SK-N-MC (cell line): ENCODE measurements around the gene DYRK1B.

Experiments
- DNase-seq: peaks from one replicate; pipeline ENCODE4 v3.0.0-alpha.2; 2011; ENCODE audit warnings: low read depth, low spot score
- H3K27ac ChIP-seq: fragments of 200-600 bp; sonication (generic); 2 replicates; pipeline ENCODE4 v1.5.1; 2016; ENCODE audit warnings: mixed run types
- H3K36me3 ChIP-seq: fragments of 200-600 bp; sonication (generic); 2 replicates; pipeline ENCODE4 v1.6.1; 2017; ENCODE audit warnings: antibody characterized with exemption, low read length, mixed read lengths; ENCODE audit not compliant: insufficient read depth
- H3K4me3 ChIP-seq: fragments of 200-600 bp; sonication (generic); 2 replicates; pipeline ENCODE4 v1.5.1; 2016
- H3K9ac ChIP-seq: fragments of 200-600 bp; sonication (generic); 2 replicates; pipeline ENCODE4 v1.8.0; 2017; ENCODE audit warnings: mixed run types, mixed read lengths; ENCODE audit not compliant: insufficient read length
- H3K9me3 ChIP-seq: fragments of 200-600 bp; sonication (generic); 2 replicates; pipeline ENCODE4 v1.6.1; 2017; ENCODE audit warnings: low read depth, mild to moderate bottlenecking, antibody characterized with exemption, low read length, moderate library complexity, mixed read lengths
- EZH2 ChIP-seq: fragments of 200-600 bp; sonication (generic); IDR thresholded peaks from one replicate; pipeline ENCODE4 v1.6.1; 2017; ENCODE audit warnings: antibody characterized with exemption
- FOXP2 ChIP-seq: optimal IDR thresholded peaks from 2 replicates; pipeline ENCODE3; 2011; ENCODE audit warnings: mild to moderate bottlenecking, moderate library complexity; ENCODE audit not compliant: insufficient read depth; ENCODE audit errors: extremely low read length, control extremely low read depth
- POLR2AphosphoS5 ChIP-seq: IDR thresholded peaks from 2 replicates; pipeline ENCODE4 v1.6.1; 2012; ENCODE audit warnings: mild to moderate bottlenecking, low read depth, low read length, borderline replicate concordance

Gene DYRK1B

DNA sequence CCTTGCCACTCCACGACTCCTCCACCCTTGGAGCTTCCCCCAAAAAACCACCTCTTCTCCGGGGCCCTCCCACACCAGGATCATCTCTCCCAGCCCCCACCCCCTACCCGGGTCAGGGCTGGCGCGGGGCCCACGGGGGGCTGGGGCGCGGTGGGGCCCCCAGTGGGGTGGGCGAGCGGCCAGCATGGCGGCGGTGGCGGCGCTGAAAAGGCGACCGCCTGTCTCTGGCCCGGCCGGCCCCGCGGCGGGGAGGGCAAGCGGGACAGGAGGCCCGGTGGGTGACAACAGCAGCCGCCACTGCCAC is 850 bp downstream of the DYRK1B start:
- Histone ChIP-seq H3K4me3 (peak overlapping the region; percentile 100), H3K27ac (peak overlapping the region; percentile 42; the same call in 1 of the 2 replicates), H3K9ac (peak overlapping the region; percentile 70), H3K36me3 (peaks cover 69% of the 10 kb centered on the region), H3K9me3 (no peaks in the 10 kb centered on the region)
- no peak for DNase-seq
- no peak for TF ChIP-seq POLR2AphosphoS5
- TF ChIP-seq FOXP2 = no peak
- TF ChIP-seq EZH2 = no peak

DNA sequence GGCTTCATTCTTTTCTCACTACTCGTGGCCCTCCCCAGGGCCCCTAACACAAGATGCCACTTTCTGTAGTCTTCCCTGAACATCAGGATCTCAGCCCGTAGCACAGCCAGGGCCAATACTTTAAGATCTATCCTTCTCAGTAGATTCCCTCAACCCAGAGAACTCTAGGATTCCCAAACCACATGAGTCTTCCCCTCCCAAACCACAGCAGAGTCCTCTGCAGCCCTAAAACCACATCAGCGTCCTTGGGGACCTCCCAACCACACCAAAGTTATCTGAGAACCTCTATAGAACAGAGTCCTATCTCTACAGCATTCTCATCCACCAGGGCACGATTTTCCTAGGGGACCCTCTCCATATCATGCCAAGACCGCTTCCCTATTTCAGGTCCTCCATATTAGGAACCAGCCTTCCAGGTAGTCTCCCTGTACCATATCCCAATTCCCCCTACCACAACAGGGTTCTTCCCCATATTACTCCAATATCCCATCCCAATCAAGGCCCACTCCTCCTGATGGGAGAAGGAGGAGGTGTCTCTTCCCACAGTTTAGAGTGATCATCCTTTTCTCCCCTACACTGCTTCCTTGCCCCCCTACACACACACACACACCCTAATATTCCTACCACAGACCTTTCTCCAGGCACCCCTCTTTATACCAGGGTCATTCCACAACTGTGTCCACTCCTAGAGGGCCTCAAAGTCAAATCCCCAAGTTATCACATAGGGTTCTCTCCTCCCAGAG is 1.4 kb downstream of the DYRK1B start:
- Histone ChIP-seq H3K27ac (no peak overlapping the region; the same call in 1 of the 2 replicates), H3K9me3 (no peaks in the 10 kb centered on the region), H3K36me3 (peaks cover 69% of the 10 kb centered on the region), H3K9ac (peak overlapping the region; percentile 70), H3K4me3 (peak overlapping the region; percentile 100)
- DNase-seq = no peak
- TF ChIP-seq EZH2 (no peak), POLR2AphosphoS5 (no peak), FOXP2 (no peak)

DNA sequence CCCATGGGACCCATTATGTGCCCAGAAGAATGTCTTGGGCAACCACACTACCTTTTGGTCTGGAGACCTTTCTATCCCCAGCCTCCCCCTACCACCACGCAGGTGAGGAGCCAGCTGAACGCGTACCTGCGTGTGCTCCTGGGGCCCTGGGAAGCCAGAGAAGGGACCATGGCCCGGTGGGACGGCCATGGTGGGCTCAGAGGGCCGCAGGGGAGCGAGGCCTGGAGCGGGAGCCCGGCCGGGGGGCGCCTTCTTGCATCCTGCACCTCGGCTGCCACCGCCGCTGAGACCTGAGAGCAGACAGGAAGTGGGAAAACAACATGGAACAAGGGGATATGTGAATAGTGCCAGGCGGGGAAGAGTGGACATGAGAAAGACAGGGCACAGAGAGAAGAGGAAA is 2.3 kb downstream of the DYRK1B start:
- H3K27ac ChIP-seq = no peak overlapping the region
- no peak overlapping the region for H3K9ac ChIP-seq
- H3K9me3 ChIP-seq = no peaks in the 10 kb centered on the region
- H3K4me3 ChIP-seq = no peak overlapping the region
- TF ChIP-seq POLR2AphosphoS5 (no peak), EZH2 (no peak), FOXP2 (no peak)
- peaks cover 65% of the 10 kb centered on the region for H3K36me3 ChIP-seq
- no peak for DNase-seq

DNA sequence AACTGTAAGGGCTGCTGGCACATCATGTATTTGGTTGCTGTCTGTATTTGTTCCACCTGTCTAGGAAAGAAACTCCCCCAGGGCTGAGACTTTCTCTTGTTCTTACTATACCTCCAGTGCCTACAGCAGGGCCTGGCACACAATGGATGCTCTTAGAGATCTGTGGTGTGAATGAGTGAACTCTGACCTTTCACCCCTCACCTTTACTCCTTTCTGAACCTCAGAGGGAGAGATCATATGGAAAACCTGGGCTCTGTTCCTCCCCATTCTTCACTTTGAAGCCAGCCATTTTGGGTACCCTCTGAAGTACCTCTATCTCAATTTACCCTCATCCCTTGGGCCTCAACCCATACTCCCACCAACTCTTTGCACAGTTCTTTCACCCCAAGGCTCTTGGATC is 3.1 kb downstream of the DYRK1B start:
- no peak overlapping the region for H3K4me3 ChIP-seq
- TF ChIP-seq FOXP2 (no peak), POLR2AphosphoS5 (no peak), EZH2 (no peak)
- no peak for DNase-seq
- H3K36me3 ChIP-seq = peaks cover 61% of the 10 kb centered on the region
- no peak overlapping the region for H3K27ac ChIP-seq
- H3K9ac ChIP-seq = no peak overlapping the region
- H3K9me3 ChIP-seq = no peaks in the 10 kb centered on the region

DNA sequence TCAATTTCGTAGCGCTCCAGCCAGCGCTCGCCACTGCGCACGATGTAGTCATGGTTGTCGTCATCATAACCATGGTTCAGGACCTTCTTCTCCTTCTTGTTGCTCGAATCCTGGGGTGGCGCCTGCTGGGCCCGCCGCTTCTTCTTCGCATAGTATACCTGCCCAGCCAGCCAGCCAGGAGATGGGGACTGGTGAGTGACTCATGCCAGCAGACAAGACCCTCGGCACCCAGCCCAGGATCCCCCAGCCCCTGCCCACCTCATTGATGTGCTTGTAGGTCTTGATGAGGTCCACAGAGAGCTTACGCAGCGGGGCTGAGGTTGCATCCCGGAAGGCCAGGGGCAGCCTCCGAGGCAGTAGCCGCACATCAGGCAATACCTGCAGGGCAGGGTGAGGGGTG is 3.6 kb downstream of the DYRK1B start:
- no peak overlapping the region for H3K27ac ChIP-seq
- H3K9ac ChIP-seq = no peak overlapping the region
- DNase-seq = no peak
- H3K4me3 ChIP-seq = no peak overlapping the region
- TF ChIP-seq POLR2AphosphoS5 (no peak), FOXP2 (no peak), EZH2 (no peak)
- no peaks in the 10 kb centered on the region for H3K9me3 ChIP-seq
- peaks cover 61% of the 10 kb centered on the region for H3K36me3 ChIP-seq

DNA sequence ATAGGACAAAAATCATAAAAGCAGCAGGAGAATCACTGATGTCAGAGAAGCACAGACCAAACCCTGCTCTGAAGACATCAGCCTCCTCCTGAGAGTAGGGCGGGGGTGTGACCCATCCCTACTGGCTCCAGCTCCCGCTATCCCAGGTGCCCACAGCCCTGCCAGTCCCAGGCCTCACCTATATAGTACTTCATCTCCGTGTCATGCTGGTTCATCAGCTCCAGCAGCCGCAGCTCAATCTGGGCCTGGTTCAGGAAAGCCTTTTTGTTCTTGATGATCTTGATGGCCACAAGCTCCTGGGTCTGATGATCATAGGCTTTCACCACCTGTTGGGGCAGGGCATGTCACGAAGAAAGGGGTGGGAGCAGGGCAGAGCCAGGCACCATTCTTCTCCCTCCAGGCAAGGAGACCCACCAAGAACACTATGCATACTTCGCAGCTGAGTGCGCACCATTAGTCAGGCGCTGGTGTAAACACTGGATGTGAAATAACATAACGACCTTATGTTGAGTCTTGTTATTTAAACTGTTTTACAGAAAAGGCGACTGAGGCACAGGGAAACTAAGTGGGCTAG is 4.2 kb downstream of the DYRK1B start:
- Histone ChIP-seq H3K9me3 (no peaks in the 10 kb centered on the region), H3K4me3 (no peak overlapping the region), H3K36me3 (peaks cover 57% of the 10 kb centered on the region), H3K27ac (no peak overlapping the region), H3K9ac (no peak overlapping the region)
- no peak for DNase-seq
- no peak for TF ChIP-seq POLR2AphosphoS5
- no peak for TF ChIP-seq FOXP2
- TF ChIP-seq EZH2 = no peak

DNA sequence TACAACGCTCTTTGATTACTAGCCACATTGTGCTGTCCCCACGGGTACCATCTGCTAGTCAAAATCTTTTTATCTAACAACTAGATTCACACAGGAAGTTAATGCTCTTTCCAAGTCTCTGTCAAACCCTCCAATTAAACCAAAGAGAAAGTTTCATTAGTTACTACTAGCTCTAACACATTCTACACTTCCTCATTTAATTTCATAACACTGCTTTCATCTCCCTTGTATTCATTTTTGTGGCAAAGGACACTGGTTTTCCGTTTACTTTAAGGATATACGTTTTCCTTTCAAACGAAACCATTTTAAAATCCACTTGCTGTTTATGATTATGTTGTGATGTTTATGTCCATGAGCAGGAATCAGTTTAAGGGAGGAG is 5.3 kb downstream of the DYRK1B start:
- H3K27ac ChIP-seq = 0 out of 2 replicates have a peak overlapping the region, but pooled peaks have one; percentile 31
- no peak overlapping the region for H3K9ac ChIP-seq
- DNase-seq = no peak
- peaks cover 50% of the 10 kb centered on the region; the same call in 1 of the 2 replicates for H3K36me3 ChIP-seq
- no peaks in the 10 kb centered on the region for H3K9me3 ChIP-seq
- TF ChIP-seq EZH2 (no peak), FOXP2 (no peak), POLR2AphosphoS5 (no peak)
- H3K4me3 ChIP-seq = no peak overlapping the region

DNA sequence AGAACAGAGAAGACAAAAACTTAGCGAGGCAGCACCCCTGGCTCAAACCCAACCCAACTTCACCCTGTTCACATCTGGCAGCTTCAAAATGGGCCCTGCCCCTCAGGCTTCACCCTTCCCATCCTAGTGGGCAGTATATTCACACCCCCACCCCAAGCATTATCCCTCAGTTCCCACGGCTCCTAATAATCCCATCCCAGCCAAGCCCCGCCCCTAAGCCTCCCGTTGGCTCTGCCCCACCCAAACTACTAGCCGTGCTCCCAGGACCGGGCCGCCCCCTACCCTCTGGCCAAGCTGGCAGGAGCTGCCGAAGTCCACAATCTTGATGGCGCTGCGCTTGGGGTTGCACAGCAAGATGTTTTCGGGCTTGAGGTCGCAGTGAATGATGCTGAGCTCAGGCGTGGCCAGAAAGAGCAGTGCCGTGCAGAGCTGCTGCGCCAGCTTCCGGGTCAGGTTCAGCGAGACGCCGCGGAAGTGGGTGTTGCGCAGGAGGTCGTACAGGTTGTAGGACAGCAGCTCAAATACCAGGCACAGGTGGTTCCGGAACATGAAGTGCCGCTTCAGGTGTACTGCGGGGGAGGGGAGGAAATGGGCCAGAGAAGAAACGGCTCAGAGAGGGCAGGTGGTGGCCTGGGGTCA is 5.8 kb downstream of the DYRK1B start:
- H3K36me3 ChIP-seq = peaks cover 50% of the 10 kb centered on the region; the same call in 1 of the 2 replicates
- H3K9me3 ChIP-seq = no peaks in the 10 kb centered on the region
- TF ChIP-seq FOXP2 = no peak
- TF ChIP-seq EZH2 = no peak
- no peak for TF ChIP-seq POLR2AphosphoS5
- no peak for DNase-seq
- no peak overlapping the region for H3K27ac ChIP-seq
- H3K4me3 ChIP-seq = no peak overlapping the region
- H3K9ac ChIP-seq = no peak overlapping the region
